ENCODE data around the gene EPS15.

DNA sequence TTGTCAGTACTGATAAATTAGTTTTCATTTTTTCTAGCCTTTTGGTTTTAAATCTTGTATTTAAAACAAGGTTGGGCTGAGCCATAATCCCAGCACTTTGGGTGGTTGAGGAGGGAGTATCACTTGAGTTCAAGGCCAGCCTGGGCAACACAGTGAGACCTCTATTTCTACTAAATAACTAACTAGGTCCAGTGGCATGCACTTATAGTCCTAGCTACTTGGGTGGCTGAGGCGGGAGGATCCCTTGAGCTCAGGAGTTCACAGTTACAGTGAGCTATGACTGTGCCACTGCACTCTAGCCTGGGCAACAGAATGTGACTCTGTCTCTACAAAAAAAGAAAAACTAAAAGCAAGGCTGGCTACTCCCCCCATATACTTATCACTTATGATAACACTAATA is 167.2 kb downstream of the EPS15 start:
- TF ChIP-seq JUNB (CRISPR knock-in tag; conservative IDR thresholded peaks at IDR 0.05) (no peak), THRAP3 (IDR thresholded peaks at IDR 0.05; ENCODE audit: borderline replicate concordance) (no peak), ZNF253 (CRISPR knock-in tag; conservative IDR thresholded peaks at IDR 0.05) (no peak), EZH2 (IDR thresholded peaks at IDR 0.05; ENCODE audit: borderline replicate concordance, low read depth, low read length) (no peak), ZNF324 (CRISPR knock-in tag; IDR thresholded peaks at IDR 0.05) (no peak), HLTF (IDR thresholded peaks at IDR 0.05) (no peak)
- TF ChIP-seq, protein P1, sequence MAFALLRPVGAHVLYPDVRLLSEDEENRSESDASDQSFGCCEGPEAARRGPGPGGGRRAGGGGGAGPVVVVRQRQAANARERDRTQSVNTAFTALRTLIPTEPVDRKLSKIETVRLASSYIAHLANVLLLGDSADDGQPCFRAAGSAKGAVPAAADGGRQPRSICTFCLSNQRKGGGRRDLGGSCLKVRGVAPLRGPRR (CRISPR knock-in tag; IDR thresholded peaks at IDR 0.05), result no peak
- TF ChIP-seq, protein P2, sequence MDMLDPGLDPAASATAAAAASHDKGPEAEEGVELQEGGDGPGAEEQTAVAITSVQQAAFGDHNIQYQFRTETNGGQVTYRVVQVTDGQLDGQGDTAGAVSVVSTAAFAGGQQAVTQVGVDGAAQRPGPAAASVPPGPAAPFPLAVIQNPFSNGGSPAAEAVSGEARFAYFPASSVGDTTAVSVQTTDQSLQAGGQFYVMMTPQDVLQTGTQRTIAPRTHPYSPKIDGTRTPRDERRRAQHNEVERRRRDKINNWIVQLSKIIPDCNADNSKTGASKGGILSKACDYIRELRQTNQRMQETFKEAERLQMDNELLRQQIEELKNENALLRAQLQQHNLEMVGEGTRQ (CRISPR knock-in tag; IDR thresholded peaks at IDR 0.05), result no peak

Data from K562 (cell line).